Measurements from ENCODE around the gene CBFA2T2. TPM values are rescaled to one million over a fixed set of nuclear protein-coding genes. Genes with fewer than 3 reads are reported as not detected.

Gene CBFA2T2
- total and polyA plus RNA-seq, 2 of the 4 experiments (the other 2 are of a cell fraction) = 3.8 to 6.2 TPM

DNA sequence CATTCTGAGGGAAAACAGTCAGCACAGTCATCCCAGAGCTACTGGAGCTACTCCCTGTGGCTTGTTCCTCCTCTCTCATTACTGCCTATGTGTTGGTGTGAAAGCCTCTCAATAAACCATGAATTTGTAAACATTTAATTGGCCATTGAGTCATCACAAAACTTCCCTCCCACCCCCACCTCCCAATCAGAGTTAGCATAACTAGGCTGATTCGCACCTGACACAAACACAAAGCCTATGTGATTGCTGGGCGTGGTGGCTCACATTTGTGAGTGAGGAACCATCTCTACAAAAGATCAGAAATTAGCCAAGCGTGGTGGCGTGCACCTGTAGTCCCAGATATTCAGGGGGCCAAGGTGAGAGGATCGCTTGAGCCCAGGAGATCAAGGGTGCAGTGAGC is 29.2 kb upstream of the CBFA2T2 start:
- Histone ChIP-seq H3K18ac (ENCODE audit: low read depth, low read length) (no peak overlapping the region), H3K14ac (replicated peaks; ENCODE audit: low read depth, low read length) (no peak overlapping the region), H3K36me3 (ENCODE audit: control insufficient read depth, insufficient read depth, low read length) (no peaks in the 10 kb centered on the region), H2BK15ac (ENCODE audit: low read depth, low read length) (no peak overlapping the region), H2BK120ac (ENCODE audit: low read depth, low read length) (no peak overlapping the region), H2AFZ (replicated peaks; ENCODE audit: low read length, poor library complexity) (no peak overlapping the region), H3K56ac (ENCODE audit: extremely low read depth, insufficient read depth, low read length) (no peak overlapping the region), H3K9me3 (ENCODE audit: control insufficient read depth, insufficient read depth, low read length) (no peaks in the 10 kb centered on the region), H3K27ac (ENCODE audit: insufficient read depth, low read length) (no peak overlapping the region), H3K4me3 (ENCODE audit: insufficient read depth, low read depth, low read length) (no peak overlapping the region), H3K27me3 (ENCODE audit: control insufficient read depth, insufficient read depth, low read length) (no peaks in the 10 kb centered on the region; the same call in 1 of the 2 replicates), H4K5ac (ENCODE audit: low read depth, low read length) (no peak overlapping the region), H3K4me2 (ENCODE audit: low read depth, low read length) (no peak overlapping the region), H3K4ac (ENCODE audit: low read depth, low read length) (no peak overlapping the region), H2BK20ac (ENCODE audit: low read depth, low read length) (no peak overlapping the region), H3K79me1 (ENCODE audit: low read depth in 1 of 2, low read length in 2 of 2) (no peaks in the 10 kb centered on the region), H2AK5ac (ENCODE audit: low read depth, low read length) (no peak overlapping the region), H4K91ac (ENCODE audit: insufficient read depth, low read depth, low read length) (no peak overlapping the region), H2BK5ac (ENCODE audit: low read depth, low read length, poor library complexity, severe bottlenecking) (no peak overlapping the region), H3K23ac (ENCODE audit: low read depth, low read length) (no peak overlapping the region), H3K4me1 (ENCODE audit: control insufficient read depth, insufficient read depth, low read length) (no peaks in the 10 kb centered on the region), H4K20me1 (ENCODE audit: insufficient read depth, low read length) (no peaks in the 10 kb centered on the region; the same call in 1 of the 2 replicates), H4K8ac (ENCODE audit: low read depth in 2 of 2, low read length in 2 of 2) (no peak overlapping the region), H3K9me1 (ENCODE audit: insufficient read depth, low read length) (no peaks in the 10 kb centered on the region), H3K9ac (ENCODE audit: low read depth, low read length) (no peak overlapping the region), H2AK9ac (replicated peaks; ENCODE audit: low read depth, low read length, poor library complexity) (no peak overlapping the region)
- 93% methylated on average over 4 of the region's 5 CpGs; no CpG with 5 or more reads in 1 of the 2 experiments for WGBS, 2 experiments (ENCODE audit: extremely low coverage in 2 of 2, insufficient read length in 1 of 2)
- BruUV-seq (replicated peaks) = no TSS peak
- dilution Hi-C loops (cut with HindIII; ENCODE audit: low sequenced_read_pairs, unreplicated experiment) (no loop called here), in situ Hi-C loops (cut with MboI; ENCODE audit: low sequenced_read_pairs) (no loop called here), intact Hi-C loops (cut with micrococcal nuclease) (no loop called here)
- TF ChIP-seq RAD21 (IDR thresholded peaks at IDR 0.05; ENCODE audit: low read length) (no peak), CEBPB (IDR thresholded peaks at IDR 0.05; ENCODE audit: low read depth, low read length) (no peak), MAZ (IDR thresholded peaks at IDR 0.05; ENCODE audit: borderline replicate concordance, low read depth, low read length) (no peak), SMC3 (IDR thresholded peaks at IDR 0.05; ENCODE audit: low read depth, low read length) (no peak), BHLHE40 (IDR thresholded peaks at IDR 0.05; ENCODE audit: low read depth, low read length) (no peak)
- TF ChIP-seq, protein P1, sequence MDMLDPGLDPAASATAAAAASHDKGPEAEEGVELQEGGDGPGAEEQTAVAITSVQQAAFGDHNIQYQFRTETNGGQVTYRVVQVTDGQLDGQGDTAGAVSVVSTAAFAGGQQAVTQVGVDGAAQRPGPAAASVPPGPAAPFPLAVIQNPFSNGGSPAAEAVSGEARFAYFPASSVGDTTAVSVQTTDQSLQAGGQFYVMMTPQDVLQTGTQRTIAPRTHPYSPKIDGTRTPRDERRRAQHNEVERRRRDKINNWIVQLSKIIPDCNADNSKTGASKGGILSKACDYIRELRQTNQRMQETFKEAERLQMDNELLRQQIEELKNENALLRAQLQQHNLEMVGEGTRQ (IDR thresholded peaks at IDR 0.05; ENCODE audit: low read depth, low read length) = no peak
- TF ChIP-seq, protein P2, sequence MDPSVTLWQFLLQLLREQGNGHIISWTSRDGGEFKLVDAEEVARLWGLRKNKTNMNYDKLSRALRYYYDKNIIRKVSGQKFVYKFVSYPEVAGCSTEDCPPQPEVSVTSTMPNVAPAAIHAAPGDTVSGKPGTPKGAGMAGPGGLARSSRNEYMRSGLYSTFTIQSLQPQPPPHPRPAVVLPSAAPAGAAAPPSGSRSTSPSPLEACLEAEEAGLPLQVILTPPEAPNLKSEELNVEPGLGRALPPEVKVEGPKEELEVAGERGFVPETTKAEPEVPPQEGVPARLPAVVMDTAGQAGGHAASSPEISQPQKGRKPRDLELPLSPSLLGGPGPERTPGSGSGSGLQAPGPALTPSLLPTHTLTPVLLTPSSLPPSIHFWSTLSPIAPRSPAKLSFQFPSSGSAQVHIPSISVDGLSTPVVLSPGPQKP (IDR thresholded peaks at IDR 0.05; ENCODE audit: borderline replicate concordance, low read depth, low read length) = no peak
- ATAC-seq (ENCODE audit: low read depth) (no peak), DNase-seq (no peak)
- CTCF ChIA-PET = no interaction called here
- POLR2A ChIA-PET (ENCODE audit: unreplicated experiment) = no interaction called here

Data from IMR-90 (cell line).